ENCODE data around the gene SYCP2L. TPM values are rescaled to one million over a fixed set of nuclear protein-coding genes. Genes with fewer than 3 reads are reported as not detected.

Gene SYCP2L
- total RNA-seq, 1 donor from 2014 or later = 0.26 TPM

DNA sequence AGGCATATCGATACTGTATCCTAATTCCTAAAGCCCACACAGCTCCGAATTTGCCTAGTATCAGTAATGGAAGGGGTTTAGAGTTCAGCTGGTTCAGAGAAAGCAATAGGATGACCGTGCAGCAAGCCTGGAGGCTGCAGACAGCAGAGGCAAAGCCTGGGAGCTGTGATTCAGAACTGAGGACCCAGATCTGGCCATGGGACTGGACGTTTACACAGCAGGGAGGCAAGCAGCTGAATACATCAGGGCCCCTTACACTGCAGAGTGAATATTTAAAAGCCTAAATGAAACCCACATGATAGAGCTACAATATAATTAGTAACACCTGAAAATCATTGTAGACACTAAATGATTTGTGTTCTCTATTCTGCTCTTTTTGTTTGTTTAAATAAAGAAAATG, 119.2 kb downstream of the SYCP2L start:
- FAIRE-seq = no peak
- H3K27me3 ChIP-seq (ENCODE audit: control insufficient read depth, insufficient read depth, low read length) = no peaks in the 10 kb centered on the region
- TF ChIP-seq, protein P1, sequence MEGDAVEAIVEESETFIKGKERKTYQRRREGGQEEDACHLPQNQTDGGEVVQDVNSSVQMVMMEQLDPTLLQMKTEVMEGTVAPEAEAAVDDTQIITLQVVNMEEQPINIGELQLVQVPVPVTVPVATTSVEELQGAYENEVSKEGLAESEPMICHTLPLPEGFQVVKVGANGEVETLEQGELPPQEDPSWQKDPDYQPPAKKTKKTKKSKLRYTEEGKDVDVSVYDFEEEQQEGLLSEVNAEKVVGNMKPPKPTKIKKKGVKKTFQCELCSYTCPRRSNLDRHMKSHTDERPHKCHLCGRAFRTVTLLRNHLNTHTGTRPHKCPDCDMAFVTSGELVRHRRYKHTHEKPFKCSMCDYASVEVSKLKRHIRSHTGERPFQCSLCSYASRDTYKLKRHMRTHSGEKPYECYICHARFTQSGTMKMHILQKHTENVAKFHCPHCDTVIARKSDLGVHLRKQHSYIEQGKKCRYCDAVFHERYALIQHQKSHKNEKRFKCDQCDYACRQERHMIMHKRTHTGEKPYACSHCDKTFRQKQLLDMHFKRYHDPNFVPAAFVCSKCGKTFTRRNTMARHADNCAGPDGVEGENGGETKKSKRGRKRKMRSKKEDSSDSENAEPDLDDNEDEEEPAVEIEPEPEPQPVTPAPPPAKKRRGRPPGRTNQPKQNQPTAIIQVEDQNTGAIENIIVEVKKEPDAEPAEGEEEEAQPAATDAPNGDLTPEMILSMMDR (IDR thresholded peaks at IDR 0.05; ENCODE audit: insufficient read depth, low read length, severe bottlenecking) = no peak
- DNase-seq (ENCODE audit: low read depth) = no peak
- no peaks in the 10 kb centered on the region for H3K36me3 ChIP-seq (ENCODE audit: control insufficient read depth, insufficient read depth, low read length)
- H3K4me3 ChIP-seq (ENCODE audit: low read depth, low read length) = no peak overlapping the region

DNA sequence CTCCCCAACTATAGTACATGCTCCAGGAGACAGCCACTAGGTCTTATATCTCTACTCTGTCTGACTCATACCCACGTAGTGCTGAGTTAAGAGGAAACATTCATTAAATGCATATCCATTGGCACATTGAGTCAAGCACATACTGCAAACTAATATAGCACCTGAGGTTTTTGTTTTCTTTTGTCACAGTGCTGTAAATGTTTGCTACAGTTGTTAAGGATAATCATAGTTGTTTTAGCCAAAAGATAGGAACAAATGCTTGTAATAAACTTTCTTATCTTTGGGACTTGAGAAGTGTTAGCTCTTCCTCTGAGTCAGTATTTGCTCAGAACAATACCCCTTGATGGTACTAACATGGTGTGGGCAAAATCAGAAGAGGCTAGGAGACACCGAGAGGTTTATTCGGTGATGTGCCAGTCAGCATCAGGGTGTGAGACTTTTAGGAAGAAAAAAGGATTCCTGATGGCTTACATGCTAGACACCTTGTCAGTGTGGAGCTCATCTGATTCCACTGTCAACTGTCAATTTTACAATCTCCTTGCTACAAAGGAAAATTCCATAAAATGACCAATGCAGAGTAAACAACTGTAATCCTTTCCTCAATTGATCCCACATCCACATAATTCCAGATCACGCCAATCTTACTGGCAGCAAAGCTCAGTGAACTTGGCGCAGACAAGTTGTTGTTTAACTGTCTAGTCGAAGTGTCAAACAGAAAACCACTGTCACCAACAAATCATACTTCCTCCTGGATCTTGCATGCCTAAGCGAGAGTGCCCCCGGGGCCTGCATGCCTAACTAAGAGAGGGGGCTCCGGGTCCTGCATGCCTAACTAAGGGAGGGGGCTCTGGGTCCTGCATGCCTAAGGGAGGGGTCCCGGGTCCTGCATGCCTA, 121.1 kb downstream of the SYCP2L start:
- DNase-seq (ENCODE audit: low read depth) (peak; percentile 88), FAIRE-seq (no peak)
- Histone ChIP-seq H3K4me3 (ENCODE audit: low read depth, low read length) (no peak overlapping the region), H3K27me3 (ENCODE audit: control insufficient read depth, insufficient read depth, low read length) (no peaks in the 10 kb centered on the region), H3K36me3 (ENCODE audit: control insufficient read depth, insufficient read depth, low read length) (no peaks in the 10 kb centered on the region)
- TF ChIP-seq, protein P1 (IDR thresholded peaks at IDR 0.05; ENCODE audit: insufficient read depth, low read length, severe bottlenecking) = no peak

DNA sequence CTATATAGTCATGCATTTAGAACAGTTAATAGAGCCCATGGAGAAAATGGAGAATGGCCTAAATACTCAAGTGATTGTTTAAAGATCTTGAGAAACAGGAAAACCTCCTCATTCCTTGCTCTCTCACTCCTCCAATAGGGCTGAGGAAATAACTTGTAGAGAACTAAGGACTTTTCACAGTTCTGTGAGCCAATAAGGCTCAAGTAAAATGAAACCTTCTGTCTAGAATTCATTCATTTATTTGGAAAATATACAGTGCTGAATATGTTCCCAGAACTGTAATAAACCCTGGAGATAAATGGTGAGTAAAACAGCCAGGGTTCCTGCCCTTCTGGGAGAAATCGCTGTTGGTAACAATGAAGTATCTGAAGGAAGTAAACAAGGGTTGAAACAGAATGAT, 122.0 kb downstream of the SYCP2L start:
- H3K27me3 ChIP-seq (ENCODE audit: control insufficient read depth, insufficient read depth, low read length) = no peaks in the 10 kb centered on the region
- no peaks in the 10 kb centered on the region for H3K36me3 ChIP-seq (ENCODE audit: control insufficient read depth, insufficient read depth, low read length)
- FAIRE-seq (no peak), DNase-seq (ENCODE audit: low read depth) (peak; percentile 11)
- H3K4me3 ChIP-seq (ENCODE audit: low read depth, low read length) = no peak overlapping the region
- TF ChIP-seq, protein P1 (IDR thresholded peaks at IDR 0.05; ENCODE audit: insufficient read depth, low read length, severe bottlenecking) = no peak

DNA sequence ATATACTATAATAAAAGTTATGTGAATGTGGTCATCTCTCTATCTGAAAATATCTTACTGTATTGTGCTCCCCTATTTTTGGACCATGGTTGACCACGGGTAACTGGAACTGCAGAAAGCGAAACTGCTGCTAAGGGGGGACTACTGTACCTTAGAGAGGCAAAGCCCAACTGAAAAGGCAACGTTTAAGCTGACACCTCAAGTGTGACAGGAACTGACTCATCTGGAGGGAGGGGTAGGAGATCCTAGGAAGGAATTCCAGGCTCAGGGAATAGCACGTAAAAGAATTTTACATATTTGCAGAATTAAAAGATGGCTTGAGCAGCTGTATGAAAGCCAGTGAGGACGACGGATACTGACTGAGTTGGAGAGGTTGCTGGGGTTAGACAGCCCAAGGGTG, 122.5 kb downstream of the SYCP2L start:
- H3K27me3 ChIP-seq (ENCODE audit: control insufficient read depth, insufficient read depth, low read length) = no peaks in the 10 kb centered on the region
- no peak overlapping the region for H3K4me3 ChIP-seq (ENCODE audit: low read depth, low read length)
- TF ChIP-seq, protein P1 (IDR thresholded peaks at IDR 0.05; ENCODE audit: insufficient read depth, low read length, severe bottlenecking) = no peak
- FAIRE-seq (no peak), DNase-seq (ENCODE audit: low read depth) (peak; percentile 63)
- no peaks in the 10 kb centered on the region for H3K36me3 ChIP-seq (ENCODE audit: control insufficient read depth, insufficient read depth, low read length)

DNA sequence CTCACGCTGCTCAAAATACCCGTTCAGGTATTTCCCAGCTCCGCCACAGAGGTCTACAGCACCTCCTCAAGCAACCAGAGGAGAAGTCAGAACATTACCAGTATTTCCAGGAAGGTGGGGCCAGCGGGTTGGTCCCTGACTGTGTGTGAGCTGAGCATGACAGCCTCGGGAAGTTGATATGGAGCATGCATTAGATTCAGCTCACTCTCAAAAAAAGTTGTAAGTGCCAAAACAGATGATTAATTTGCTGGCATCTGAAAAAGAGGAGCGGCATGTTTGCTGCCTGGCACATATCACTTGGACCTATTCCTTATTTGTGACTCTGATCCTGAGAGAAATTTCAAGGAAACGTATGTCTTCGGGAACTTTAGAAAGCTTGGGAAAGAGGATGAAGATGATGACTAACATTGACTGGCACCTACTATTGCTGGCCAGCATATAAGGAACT, 125.0 kb downstream of the SYCP2L start:
- H3K4me3 ChIP-seq (ENCODE audit: low read depth, low read length) = no peak overlapping the region
- H3K36me3 ChIP-seq (ENCODE audit: control insufficient read depth, insufficient read depth, low read length) = no peaks in the 10 kb centered on the region
- H3K27me3 ChIP-seq (ENCODE audit: control insufficient read depth, insufficient read depth, low read length) = no peaks in the 10 kb centered on the region
- FAIRE-seq = no peak
- DNase-seq (ENCODE audit: low read depth) = peak; percentile 92
- TF ChIP-seq, protein P1 (IDR thresholded peaks at IDR 0.05; ENCODE audit: insufficient read depth, low read length, severe bottlenecking) = peak; percentile 14

Data from bronchial epithelial cell (primary cell).